Subcutaneous adipose tissue (tissue), 4 donors: ENCODE data around the gene APLP1. TPM values are rescaled to one million over a fixed set of nuclear protein-coding genes. Genes with fewer than 3 reads are reported as not detected.

Source experiments
- CTCF ChIP-seq: fragments of 450-650 bp; IDR thresholded peaks from one replicate; pipeline ENCODE4 v1.5.1; 2016; ENCODE audit warnings: low read depth, mild to moderate bottlenecking, control low read depth, antibody characterized with exemption, moderate library complexity
- total RNA-seq, 4 donors: library from RNA; depleted of rRNA; stranded (reverse); fragments of >200 nt; gene quantifications; one replicate each; pipeline ENCODE4 v1.1.0, GENCODE V29; 2016

Gene APLP1
- 1 to 10 TPM in 2 of 4 donors, not detected in 2; 1.2 to 1.3 TPM for total RNA-seq

- TF ChIP-seq CTCF, result no peak
These were observed at the start of gene APLP1 for GRCh38 chr19:35868172-35868822. TSS of gene APLP1 (plus strand) at chr19:35868574. CDS start at chr19:35868637, 63 bp downstream.

GRCh38 chr19:35822579-35822978 lies 45.8 kb upstream of the APLP1 start:
- TF ChIP-seq CTCF, result no peak

GRCh38 chr19:35824150-35824549 lies 44.2 kb upstream of the APLP1 start:
- no peak for TF ChIP-seq CTCF

- TF ChIP-seq CTCF, result no peak
These were observed 39.6 kb upstream of the APLP1 start for GRCh38 chr19:35828692-35829301.

- no peak for TF ChIP-seq CTCF
These were observed 37.4 kb upstream of the APLP1 start for GRCh38 chr19:35830986-35831385.

GRCh38 chr19:35832054-35832453 lies 36.3 kb upstream of the APLP1 start:
- TF ChIP-seq CTCF, result no peak

- TF ChIP-seq CTCF, result no peak
These were observed 34.4 kb upstream of the APLP1 start for GRCh38 chr19:35833972-35834371.
